Epithelial cell of esophagus (primary cell): ENCODE data around the gene LGALS1.

ENCODE experiments used
- DNase-seq: peaks from one replicate; pipeline ENCODE4 v3.0.0; 2010; ENCODE audit warnings: low read depth
- H3K4me3 ChIP-seq: 2 replicates; pipeline ENCODE4 v1.5.1; 2011; ENCODE audit warnings: mild to moderate bottlenecking, low read length, control low read depth
- TF ChIP-seq, protein P1 (sequence below): IDR thresholded peaks from 2 replicates; pipeline ENCODE4 v1.5.1; 2011; ENCODE audit warnings: low read depth, mild to moderate bottlenecking, low read length, control low read depth, inconsistent platforms; ENCODE audit not compliant: insufficient read depth; ENCODE audit errors: missing control alignments

Gene LGALS1

DNA sequence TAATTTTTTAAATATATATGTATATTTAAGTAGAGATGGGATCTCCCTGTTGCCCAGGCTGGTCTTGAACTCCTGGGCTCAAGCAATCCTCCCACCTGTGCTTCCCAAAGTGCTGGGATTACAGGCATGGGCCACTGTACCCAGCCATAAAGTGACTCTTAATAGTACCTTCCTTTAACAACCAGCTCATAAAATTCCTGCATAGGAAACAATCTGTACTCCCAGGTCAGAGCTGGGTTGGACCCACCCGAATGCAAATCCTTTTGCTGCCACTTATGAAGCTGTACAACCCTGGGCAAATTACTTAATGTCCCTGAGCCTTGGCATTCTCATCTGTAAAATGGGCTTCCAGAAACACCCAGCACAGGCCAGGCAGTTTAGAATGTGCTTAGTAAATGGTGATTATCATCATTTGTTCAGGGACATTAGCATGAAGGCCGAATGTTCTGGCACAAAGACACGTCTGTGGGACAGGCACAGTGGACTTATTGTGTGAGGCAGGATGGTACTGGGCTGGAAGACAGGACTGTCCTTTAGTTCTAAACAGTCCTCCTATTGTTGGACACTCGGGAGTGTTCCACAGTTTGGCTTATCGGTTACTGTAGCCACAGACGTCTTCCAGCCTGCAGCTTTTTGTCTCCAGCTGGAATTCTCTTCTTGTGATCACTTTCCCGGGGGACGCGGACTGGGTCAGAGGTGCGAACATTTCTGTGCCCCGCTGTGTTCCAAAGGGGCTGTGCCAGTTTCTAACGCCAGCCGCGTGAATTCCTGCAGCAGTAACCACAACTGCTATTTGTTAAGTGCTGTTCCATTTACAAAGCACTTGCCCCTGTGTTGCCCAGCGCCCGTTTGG lies 11.0 kb upstream of the LGALS1 start:
- TF ChIP-seq, protein P1, sequence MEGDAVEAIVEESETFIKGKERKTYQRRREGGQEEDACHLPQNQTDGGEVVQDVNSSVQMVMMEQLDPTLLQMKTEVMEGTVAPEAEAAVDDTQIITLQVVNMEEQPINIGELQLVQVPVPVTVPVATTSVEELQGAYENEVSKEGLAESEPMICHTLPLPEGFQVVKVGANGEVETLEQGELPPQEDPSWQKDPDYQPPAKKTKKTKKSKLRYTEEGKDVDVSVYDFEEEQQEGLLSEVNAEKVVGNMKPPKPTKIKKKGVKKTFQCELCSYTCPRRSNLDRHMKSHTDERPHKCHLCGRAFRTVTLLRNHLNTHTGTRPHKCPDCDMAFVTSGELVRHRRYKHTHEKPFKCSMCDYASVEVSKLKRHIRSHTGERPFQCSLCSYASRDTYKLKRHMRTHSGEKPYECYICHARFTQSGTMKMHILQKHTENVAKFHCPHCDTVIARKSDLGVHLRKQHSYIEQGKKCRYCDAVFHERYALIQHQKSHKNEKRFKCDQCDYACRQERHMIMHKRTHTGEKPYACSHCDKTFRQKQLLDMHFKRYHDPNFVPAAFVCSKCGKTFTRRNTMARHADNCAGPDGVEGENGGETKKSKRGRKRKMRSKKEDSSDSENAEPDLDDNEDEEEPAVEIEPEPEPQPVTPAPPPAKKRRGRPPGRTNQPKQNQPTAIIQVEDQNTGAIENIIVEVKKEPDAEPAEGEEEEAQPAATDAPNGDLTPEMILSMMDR, result no peak
- no peak for DNase-seq
- H3K4me3 ChIP-seq, result no peak overlapping the region

DNA sequence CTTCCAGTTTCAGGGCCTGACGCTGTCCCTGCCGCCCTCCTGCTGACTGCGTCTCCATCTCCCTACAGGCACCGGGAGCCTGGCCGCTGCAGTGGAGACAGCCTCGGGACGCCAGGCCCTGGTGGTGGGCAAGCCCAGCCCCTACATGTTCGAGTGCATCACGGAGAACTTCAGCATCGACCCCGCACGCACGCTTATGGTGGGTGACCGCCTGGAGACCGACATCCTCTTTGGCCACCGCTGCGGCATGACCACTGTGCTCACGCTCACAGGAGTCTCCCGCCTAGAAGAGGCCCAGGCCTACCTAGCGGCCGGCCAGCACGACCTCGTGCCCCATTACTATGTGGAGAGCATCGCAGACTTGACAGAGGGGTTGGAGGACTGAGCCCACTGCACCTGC lies 9.9 kb upstream of the LGALS1 start:
- no peak for DNase-seq
- H3K4me3 ChIP-seq, result no peak overlapping the region
- TF ChIP-seq, protein P1, result no peak

DNA sequence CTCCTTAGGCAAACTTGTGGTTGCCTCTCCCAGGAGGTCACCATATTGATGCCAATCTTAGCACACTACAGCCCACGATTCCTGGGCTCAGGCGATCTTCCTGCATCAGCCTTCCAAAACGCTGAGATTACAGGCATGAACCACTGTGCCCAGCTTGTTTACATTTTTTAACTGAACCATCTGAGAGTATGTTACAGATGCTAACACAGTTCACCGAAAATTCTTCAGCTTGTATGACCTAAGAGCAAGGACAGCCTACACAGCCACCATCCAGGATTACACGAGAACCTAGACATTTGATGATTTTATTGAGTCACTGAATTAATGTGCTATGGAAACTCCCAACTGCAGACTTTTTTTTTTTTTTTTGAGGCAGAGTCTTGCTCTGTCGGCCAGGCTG lies 5.8 kb upstream of the LGALS1 start:
- DNase-seq, result no peak
- TF ChIP-seq, protein P1, result no peak
- no peak overlapping the region for H3K4me3 ChIP-seq

DNA sequence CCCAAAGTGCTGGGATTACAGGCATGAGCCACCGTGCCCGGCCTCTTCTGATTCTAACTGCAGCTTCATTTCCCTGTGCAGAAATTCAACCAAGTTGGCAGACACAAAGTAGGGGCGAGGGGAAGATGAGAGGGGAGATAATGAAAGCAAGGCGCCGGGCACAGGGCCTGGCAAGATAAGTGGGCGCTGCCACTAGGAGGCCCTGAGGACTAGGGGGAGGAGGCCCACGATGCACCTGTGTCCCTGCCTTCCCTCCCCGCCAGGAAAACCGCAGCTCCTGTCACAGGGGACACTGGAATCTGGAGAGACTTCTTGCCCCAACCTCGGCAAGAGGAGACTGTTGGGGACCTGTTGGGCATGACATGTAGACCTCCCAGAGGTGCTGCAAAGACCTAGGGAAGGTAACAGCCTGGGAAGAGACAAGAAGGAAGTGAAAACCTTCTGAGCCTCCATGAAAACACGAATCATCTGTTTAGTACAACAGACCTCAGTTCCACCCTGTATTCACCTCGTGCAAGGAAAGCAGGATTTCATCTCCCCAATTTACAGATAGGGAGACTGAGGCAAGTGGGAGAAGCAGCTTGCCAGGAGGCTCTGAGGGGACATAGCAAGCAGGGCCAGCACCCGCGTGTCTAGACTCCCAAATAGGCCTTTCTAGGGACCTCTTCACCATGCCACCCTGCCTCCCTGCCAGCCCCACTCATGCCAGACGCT lies 3.1 kb upstream of the LGALS1 start:
- no peak overlapping the region for H3K4me3 ChIP-seq
- no peak for DNase-seq
- TF ChIP-seq, protein P1, result no peak

DNA sequence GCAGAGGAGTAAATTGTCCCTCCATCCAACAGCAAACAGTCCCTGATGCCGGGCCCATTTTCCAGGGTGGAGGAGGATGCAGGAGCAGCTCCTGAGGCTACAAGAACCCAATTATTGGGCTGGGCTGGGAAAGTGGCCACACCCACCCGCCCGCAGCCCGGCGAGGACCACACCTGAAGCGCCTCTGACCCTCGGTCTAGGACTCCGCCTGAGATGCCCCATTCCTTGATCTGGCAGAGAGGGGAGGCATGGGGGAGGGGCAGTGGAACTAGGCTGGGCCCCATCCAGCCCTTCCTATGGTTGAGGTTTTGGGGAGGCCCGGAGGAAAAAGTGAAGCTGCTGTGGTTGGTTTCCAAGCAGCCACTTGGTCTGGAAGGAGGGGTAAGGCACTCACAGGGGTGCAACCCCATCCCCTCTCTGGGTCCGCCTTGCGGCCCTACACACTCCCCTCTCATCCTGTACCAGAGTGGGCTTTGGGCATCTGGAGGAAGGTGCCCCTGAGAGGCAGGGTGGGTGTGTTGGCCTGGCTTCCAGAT lies 2.4 kb upstream of the LGALS1 start:
- DNase-seq, result no peak
- TF ChIP-seq, protein P1, result no peak
- H3K4me3 ChIP-seq, result no peak overlapping the region

DNA sequence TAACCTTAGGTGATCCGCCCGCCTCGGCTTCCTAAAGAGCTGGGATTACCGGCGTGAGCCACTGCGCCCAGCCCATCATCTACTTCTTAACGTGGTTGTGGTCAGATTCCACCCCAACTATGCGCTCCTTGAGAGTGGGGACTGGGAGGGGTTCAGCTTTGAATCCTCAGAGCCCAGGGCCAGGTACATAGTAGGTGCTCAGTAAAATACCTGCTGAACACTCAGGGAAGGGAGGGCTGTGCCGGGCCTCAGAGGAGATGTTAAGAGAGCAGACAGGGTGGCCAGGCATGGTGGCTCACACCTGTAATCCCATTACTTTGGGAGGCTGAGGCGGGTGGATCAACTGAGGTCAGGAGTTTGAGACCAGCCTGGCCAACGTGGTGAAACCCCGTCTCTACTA lies 1.2 kb upstream of the LGALS1 start:
- no peak overlapping the region for H3K4me3 ChIP-seq
- DNase-seq, result no peak
- TF ChIP-seq, protein P1, result no peak
